ENCODE data around the gene PRKN.

DNA sequence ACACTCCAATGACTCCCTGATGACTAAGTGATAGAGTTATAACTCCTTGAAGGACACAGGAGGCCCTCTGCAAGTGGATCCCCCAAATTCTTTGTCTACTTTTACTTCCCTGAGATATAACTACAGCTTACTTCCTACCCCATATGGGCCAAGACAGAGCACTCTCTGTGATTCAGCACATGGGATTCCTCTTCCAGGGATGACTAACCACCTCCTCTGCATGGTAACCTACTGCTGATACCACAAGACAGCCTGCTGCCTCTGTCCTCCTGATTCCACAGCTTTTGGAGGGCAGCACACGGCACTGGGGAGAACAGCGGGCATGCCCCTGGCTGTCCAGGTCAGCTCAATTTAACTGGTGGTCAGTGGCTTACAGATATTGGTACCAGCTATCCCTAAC lies 778.0 kb downstream of the PRKN start:
- TF ChIP-seq POLR2AphosphoS5 (IDR thresholded peaks at IDR 0.05; ENCODE audit: low read depth): no peak
- TF ChIP-seq, protein P1, sequence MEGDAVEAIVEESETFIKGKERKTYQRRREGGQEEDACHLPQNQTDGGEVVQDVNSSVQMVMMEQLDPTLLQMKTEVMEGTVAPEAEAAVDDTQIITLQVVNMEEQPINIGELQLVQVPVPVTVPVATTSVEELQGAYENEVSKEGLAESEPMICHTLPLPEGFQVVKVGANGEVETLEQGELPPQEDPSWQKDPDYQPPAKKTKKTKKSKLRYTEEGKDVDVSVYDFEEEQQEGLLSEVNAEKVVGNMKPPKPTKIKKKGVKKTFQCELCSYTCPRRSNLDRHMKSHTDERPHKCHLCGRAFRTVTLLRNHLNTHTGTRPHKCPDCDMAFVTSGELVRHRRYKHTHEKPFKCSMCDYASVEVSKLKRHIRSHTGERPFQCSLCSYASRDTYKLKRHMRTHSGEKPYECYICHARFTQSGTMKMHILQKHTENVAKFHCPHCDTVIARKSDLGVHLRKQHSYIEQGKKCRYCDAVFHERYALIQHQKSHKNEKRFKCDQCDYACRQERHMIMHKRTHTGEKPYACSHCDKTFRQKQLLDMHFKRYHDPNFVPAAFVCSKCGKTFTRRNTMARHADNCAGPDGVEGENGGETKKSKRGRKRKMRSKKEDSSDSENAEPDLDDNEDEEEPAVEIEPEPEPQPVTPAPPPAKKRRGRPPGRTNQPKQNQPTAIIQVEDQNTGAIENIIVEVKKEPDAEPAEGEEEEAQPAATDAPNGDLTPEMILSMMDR (IDR thresholded peaks at IDR 0.05; ENCODE audit: insufficient read depth, low read length): no peak
- TF ChIP-seq GABPA (IDR thresholded peaks at IDR 0.05; ENCODE audit: low read depth): no peak
- TF ChIP-seq, protein P2, sequence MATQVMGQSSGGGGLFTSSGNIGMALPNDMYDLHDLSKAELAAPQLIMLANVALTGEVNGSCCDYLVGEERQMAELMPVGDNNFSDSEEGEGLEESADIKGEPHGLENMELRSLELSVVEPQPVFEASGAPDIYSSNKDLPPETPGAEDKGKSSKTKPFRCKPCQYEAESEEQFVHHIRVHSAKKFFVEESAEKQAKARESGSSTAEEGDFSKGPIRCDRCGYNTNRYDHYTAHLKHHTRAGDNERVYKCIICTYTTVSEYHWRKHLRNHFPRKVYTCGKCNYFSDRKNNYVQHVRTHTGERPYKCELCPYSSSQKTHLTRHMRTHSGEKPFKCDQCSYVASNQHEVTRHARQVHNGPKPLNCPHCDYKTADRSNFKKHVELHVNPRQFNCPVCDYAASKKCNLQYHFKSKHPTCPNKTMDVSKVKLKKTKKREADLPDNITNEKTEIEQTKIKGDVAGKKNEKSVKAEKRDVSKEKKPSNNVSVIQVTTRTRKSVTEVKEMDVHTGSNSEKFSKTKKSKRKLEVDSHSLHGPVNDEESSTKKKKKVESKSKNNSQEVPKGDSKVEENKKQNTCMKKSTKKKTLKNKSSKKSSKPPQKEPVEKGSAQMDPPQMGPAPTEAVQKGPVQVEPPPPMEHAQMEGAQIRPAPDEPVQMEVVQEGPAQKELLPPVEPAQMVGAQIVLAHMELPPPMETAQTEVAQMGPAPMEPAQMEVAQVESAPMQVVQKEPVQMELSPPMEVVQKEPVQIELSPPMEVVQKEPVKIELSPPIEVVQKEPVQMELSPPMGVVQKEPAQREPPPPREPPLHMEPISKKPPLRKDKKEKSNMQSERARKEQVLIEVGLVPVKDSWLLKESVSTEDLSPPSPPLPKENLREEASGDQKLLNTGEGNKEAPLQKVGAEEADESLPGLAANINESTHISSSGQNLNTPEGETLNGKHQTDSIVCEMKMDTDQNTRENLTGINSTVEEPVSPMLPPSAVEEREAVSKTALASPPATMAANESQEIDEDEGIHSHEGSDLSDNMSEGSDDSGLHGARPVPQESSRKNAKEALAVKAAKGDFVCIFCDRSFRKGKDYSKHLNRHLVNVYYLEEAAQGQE (IDR thresholded peaks at IDR 0.05; ENCODE audit: insufficient replicate concordance, low read depth): no peak
- no peak for TF ChIP-seq SPI1 (IDR thresholded peaks at IDR 0.05; ENCODE audit: borderline replicate concordance, low read depth)
